ENCODE results near the gene SIRT2.
"Not testable (repeated sequence)": the region's sequence is repeated elsewhere in the genome, so short reads cannot be mapped to it uniquely, and the experiment has no call there.

The SIRT2 gene

DNA sequence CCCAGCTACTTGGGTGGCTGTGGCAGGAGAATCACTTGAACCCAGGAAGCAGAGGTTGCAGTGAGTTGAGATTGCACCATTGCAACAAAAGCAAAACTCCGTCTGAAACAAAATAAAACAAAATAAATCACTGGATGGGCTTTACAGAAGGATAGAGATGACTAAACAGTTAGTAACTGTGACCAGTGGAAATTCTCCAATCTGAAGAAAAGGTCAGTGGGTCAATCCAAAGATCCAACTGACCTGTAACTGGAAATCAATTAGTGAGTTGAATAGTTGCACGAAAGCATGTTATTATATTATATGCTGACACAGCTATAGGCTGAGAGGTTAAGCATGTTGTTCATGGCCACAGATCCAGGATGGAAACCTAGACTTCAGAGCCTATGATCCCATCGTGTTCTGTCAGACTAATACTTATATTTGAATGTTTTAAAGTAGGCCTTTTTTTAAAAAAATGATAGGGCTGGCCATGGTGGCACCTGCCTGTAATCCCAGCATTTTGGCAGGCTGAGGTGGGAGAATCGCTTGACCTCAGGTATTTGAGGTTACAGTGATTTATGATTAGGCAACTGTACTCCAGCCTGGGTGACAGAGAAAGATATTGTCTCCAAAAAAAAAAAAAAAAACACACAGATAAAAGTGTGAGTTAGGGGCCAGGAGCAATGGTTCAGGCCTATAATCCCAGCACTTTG is 69.2 kb downstream of the SIRT2 start:
- DNase-seq (ENCODE audit: low read depth, low spot score): no peak

DNA sequence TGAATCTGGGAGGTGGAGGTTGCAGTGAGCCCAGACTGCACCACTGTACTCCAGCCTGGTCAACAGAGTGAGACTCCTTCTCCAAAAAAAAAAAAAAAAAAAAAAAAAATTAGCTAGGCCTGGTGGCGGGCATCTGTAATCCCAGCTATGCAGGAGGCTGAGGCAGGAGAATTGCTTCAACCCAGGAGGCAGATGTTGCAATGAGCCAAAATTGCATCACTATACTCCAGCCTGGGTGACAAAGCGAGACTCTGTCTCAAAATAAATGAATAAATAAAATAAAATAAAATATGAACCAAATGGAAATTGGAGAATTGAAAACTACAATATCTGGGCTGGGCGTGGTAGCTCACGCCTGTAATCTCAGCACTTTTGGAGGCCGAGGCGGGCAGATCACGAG is 70.2 kb downstream of the SIRT2 start:
- DNase-seq (ENCODE audit: low read depth, low spot score): not testable (repeated sequence)
